ENCODE measurements around the gene SLC6A8. TPM values are rescaled to one million over a fixed set of nuclear protein-coding genes. Genes with fewer than 3 reads are reported as not detected.

Gene SLC6A8
- total RNA-seq, 2 donors from 2014 or later, result 16.8 to 16.9 TPM

GRCh38 chrX:153642655-153643430 lies 44.9 kb upstream of the SLC6A8 start:
- no peaks in the 10 kb centered on the region for H3K27me3 ChIP-seq (replicated peaks; ENCODE audit: insufficient read depth)
- DNase-seq (ENCODE audit: low spot score), result no peak
- no peak for TF ChIP-seq CTCF (IDR thresholded peaks at IDR 0.05)

GRCh38 chrX:153643431-153644351 lies 44.0 kb upstream of the SLC6A8 start:
- ATAC-seq (ENCODE audit: insufficient number of reproducible peaks, low FRiP score, low read depth) (no peak), DNase-seq (ENCODE audit: low spot score) (no peak)
- H3K4me3 ChIP-seq, result peak overlapping the region; percentile 33
- H3K9me3 ChIP-seq, result no peaks in the 10 kb centered on the region
- H3K36me3 ChIP-seq, result no peaks in the 10 kb centered on the region
- no peak for TF ChIP-seq CTCF (IDR thresholded peaks at IDR 0.05)
- no peaks in the 10 kb centered on the region for H3K27me3 ChIP-seq (replicated peaks; ENCODE audit: insufficient read depth)
- peaks cover 0 to 20% of the 10 kb centered on the region in 2 donors for H3K4me1 ChIP-seq (ENCODE audit: control insufficient read depth in 1 of 2, low read depth in 2 of 2)
- no peak overlapping the region for H3K27ac ChIP-seq

More at GRCh38 chrX:153642655-153643430, 44.9 kb upstream of the SLC6A8 start:
- no peak overlapping the region for H3K4me3 ChIP-seq
- peaks cover 0 to 20% of the 10 kb centered on the region in 2 donors for H3K4me1 ChIP-seq (ENCODE audit: control insufficient read depth in 1 of 2, low read depth in 2 of 2)
- no peak for ATAC-seq (ENCODE audit: insufficient number of reproducible peaks, low FRiP score, low read depth)
- H3K9me3 ChIP-seq, result no peaks in the 10 kb centered on the region
- H3K36me3 ChIP-seq, result no peaks in the 10 kb centered on the region
- no peak overlapping the region for H3K27ac ChIP-seq

GRCh38 chrX:153644356-153645125 lies 43.2 kb upstream of the SLC6A8 start:
- H3K27ac ChIP-seq, result no peak overlapping the region
- H3K36me3 ChIP-seq, result no peaks in the 10 kb centered on the region
- ATAC-seq (ENCODE audit: insufficient number of reproducible peaks, low FRiP score, low read depth), result no peak
- no peaks in the 10 kb centered on the region for H3K9me3 ChIP-seq
- DNase-seq (ENCODE audit: low spot score), result no peak
- TF ChIP-seq CTCF (IDR thresholded peaks at IDR 0.05), result no peak
- peaks cover 0 to 20% of the 10 kb centered on the region in 2 donors for H3K4me1 ChIP-seq (ENCODE audit: control insufficient read depth in 1 of 2, low read depth in 2 of 2)
- no peaks in the 10 kb centered on the region for H3K27me3 ChIP-seq (replicated peaks; ENCODE audit: insufficient read depth)
- no peak overlapping the region for H3K4me3 ChIP-seq

GRCh38 chrX:153645151-153645550 lies 42.6 kb upstream of the SLC6A8 start:
- no peak for TF ChIP-seq CTCF (IDR thresholded peaks at IDR 0.05)
- ATAC-seq (ENCODE audit: insufficient number of reproducible peaks, low FRiP score, low read depth), result no peak
- H3K36me3 ChIP-seq, result no peaks in the 10 kb centered on the region
- H3K4me1 ChIP-seq (ENCODE audit: control insufficient read depth in 1 of 2, low read depth in 2 of 2), result peaks cover 0 to 20% of the 10 kb centered on the region in 2 donors
- DNase-seq (ENCODE audit: low spot score), result no peak
- no peaks in the 10 kb centered on the region for H3K9me3 ChIP-seq
- no peak overlapping the region for H3K27ac ChIP-seq
- H3K4me3 ChIP-seq, result no peak overlapping the region
- no peaks in the 10 kb centered on the region for H3K27me3 ChIP-seq (replicated peaks; ENCODE audit: insufficient read depth)

Measured in thoracic aorta (tissue), 2 donors.